Lower leg skin (tissue), 3 donors: Measurements from ENCODE around the gene KRT16.
"Not testable (repeated sequence)": the region's sequence is repeated elsewhere in the genome, so short reads cannot be mapped to it uniquely, and the experiment has no call there.

Experiments
- POLR2A ChIP-seq, 2 donors: fragments of 450-650 bp; IDR thresholded peaks; one replicate each; pipeline ENCODE4 v1.6.1; 2016 to 2017; ENCODE audit warnings: antibody characterized with exemption in 2 of 2, mild to moderate bottlenecking in 1 of 2, moderate library complexity in 1 of 2
- TF ChIP-seq, protein P1 (sequence below), 3 donors: fragments of 450-650 bp; IDR thresholded peaks; one replicate each; pipeline ENCODE4 v1.5.1; 2016; ENCODE audit warnings: antibody characterized with exemption in 3 of 3, mild to moderate bottlenecking in 3 of 3, moderate library complexity in 2 of 3

GRCh38 chr17:41614767-41615166 is 2.2 kb upstream of the KRT16 start:
- not testable (repeated sequence) for TF ChIP-seq POLR2A (IDR thresholded peaks at IDR 0.05)
- TF ChIP-seq, protein P1, sequence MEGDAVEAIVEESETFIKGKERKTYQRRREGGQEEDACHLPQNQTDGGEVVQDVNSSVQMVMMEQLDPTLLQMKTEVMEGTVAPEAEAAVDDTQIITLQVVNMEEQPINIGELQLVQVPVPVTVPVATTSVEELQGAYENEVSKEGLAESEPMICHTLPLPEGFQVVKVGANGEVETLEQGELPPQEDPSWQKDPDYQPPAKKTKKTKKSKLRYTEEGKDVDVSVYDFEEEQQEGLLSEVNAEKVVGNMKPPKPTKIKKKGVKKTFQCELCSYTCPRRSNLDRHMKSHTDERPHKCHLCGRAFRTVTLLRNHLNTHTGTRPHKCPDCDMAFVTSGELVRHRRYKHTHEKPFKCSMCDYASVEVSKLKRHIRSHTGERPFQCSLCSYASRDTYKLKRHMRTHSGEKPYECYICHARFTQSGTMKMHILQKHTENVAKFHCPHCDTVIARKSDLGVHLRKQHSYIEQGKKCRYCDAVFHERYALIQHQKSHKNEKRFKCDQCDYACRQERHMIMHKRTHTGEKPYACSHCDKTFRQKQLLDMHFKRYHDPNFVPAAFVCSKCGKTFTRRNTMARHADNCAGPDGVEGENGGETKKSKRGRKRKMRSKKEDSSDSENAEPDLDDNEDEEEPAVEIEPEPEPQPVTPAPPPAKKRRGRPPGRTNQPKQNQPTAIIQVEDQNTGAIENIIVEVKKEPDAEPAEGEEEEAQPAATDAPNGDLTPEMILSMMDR (IDR thresholded peaks at IDR 0.05): not testable (repeated sequence)
